BE2C (cell line): ENCODE data around the gene TRIM50.
"Not testable (repeated sequence)": the region's sequence is repeated elsewhere in the genome, so short reads cannot be mapped to it uniquely, and the experiment has no call there.

ENCODE experiments used
- DNase-seq: peaks from one replicate; pipeline ENCODE4 v3.0.0-alpha.2; 2020
- H3K27me3 ChIP-seq: fragments of 250-450 bp; sonication (Bioruptor Pico); 2 replicates; pipeline ENCODE4 v1.5.1; 2020; ENCODE audit warnings: mild to moderate bottlenecking
- H3K36me3 ChIP-seq: fragments of 250-450 bp; sonication (Bioruptor Pico); 2 replicates; pipeline ENCODE4 v1.5.1; 2020; ENCODE audit warnings: mild to moderate bottlenecking
- H3K4me1 ChIP-seq: fragments of 250-450 bp; sonication (Bioruptor Pico); 2 replicates; pipeline ENCODE4 v1.5.1; 2020
- H3K4me3 ChIP-seq: 2 replicates; pipeline ENCODE4 v1.5.1; 2011; ENCODE audit warnings: low read depth, low read length
- H3K9me3 ChIP-seq: fragments of 250-450 bp; sonication (Bioruptor Pico); 2 replicates; pipeline ENCODE4 v1.5.1; 2020

TRIM50 gene

GRCh38 chr7:73277210-73277609 lies 50.7 kb downstream of the TRIM50 start:
- H3K36me3 ChIP-seq, H3K4me3 ChIP-seq, H3K4me1 ChIP-seq, DNase-seq, H3K27me3 ChIP-seq, H3K9me3 ChIP-seq: not testable (repeated sequence)

GRCh38 chr7:73267813-73268212 lies 60.1 kb downstream of the TRIM50 start:
- not testable (repeated sequence) for H3K9me3 ChIP-seq, H3K4me1 ChIP-seq, H3K4me3 ChIP-seq, H3K27me3 ChIP-seq, DNase-seq, H3K36me3 ChIP-seq

GRCh38 chr7:73266719-73267368 lies 61.0 kb downstream of the TRIM50 start:
- not testable (repeated sequence) for H3K4me3 ChIP-seq, H3K36me3 ChIP-seq, H3K27me3 ChIP-seq, DNase-seq, H3K4me1 ChIP-seq, H3K9me3 ChIP-seq
